Measurements from ENCODE around the gene TCF3.
A peak's percentile ranks its signal among the peaks of the same experiment; 100 is the strongest.
"Not testable (repeated sequence)": the region's sequence is repeated elsewhere in the genome, so short reads cannot be mapped to it uniquely, and the experiment has no call there.

Gene TCF3

GRCh38 chr19:1650650-1651567 is 1.5 kb downstream of the TCF3 start:
- DNase-seq, result peak; percentile 31 to 71 (median 54)

GRCh38 chr19:1649706-1650649 is 2.4 kb downstream of the TCF3 start:
- DNase-seq, result no peak

DNA sequence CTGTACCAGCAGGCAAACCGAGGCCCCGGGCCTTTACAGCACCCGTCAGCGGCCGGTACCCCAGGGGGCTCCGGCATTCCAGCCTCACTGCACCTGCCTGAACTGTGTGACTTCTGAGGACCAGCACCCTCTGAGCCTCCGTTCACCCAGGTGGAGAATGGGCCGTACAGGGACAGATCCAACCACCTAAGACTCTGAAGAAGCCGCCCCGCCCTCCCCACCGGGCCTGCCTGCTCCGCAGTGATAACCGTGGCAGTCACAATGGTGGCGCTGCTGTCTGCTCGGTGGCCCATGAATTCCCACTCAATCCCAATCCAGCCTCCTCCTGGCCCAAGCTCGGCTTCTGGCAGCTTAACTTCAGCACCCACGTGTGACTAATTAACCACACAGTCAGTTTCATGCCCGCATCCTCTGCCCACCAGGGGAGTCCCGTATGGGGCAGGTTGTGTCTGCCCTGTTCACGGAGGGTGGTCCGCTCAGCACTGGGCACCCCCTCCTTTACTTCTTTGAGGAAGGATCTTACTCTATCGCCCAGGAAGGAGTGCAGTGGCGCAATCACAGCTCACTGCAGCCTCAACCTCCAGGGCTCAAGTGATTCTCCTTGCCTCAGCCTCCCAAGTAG is 3.4 kb downstream of the TCF3 start:
- no peak for DNase-seq

- no peak for DNase-seq
Observed at GRCh38 chr19:1648459-1648849, 4.0 kb downstream of the TCF3 start.

DNA sequence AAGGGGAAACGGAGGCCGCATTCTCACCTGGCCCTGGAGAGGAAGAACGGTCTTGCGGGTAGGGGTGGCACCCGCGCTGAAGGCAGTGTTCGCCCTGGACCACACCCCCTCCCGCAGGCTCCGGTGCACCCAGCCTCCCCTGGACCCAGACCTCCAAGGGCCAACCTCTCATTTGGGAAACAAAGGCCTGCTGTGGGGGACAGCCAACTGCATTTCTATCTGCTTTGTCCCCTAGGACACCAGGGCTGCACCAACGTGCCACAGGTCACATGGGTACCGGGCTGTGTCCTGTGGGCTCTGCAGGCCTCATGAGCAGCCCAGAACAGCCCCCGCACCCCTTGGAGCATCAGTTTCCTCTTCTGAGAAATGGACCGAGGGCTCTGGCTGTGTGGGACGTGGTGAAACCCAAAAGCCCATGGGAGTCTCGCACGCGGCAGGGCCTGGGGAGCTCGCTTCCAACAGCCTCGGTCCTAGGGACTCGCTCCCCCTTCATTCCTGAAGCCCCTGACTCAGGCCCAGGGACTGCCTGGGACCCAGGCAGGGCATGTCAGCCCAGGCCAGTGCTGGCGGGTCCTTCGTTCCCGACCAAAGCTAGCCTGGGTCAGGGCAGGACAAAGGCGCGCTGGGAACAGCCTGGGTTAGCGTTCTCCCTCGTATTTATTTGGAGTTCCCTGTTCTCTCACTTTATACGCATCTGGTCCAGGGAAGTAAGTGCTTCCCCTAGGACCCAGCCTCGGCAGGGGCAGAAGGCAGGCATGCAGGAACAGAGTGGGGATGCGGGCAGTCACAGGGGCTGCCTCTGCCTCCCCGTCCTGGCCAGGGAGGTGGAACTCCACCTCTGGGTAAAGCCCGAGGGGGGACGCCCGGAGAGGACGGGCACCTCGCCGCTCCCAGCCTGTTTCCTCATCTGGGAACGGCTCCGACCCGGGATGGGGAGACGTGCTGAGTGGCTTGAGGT is 4.6 kb downstream of the TCF3 start:
- no peak for DNase-seq

DNA sequence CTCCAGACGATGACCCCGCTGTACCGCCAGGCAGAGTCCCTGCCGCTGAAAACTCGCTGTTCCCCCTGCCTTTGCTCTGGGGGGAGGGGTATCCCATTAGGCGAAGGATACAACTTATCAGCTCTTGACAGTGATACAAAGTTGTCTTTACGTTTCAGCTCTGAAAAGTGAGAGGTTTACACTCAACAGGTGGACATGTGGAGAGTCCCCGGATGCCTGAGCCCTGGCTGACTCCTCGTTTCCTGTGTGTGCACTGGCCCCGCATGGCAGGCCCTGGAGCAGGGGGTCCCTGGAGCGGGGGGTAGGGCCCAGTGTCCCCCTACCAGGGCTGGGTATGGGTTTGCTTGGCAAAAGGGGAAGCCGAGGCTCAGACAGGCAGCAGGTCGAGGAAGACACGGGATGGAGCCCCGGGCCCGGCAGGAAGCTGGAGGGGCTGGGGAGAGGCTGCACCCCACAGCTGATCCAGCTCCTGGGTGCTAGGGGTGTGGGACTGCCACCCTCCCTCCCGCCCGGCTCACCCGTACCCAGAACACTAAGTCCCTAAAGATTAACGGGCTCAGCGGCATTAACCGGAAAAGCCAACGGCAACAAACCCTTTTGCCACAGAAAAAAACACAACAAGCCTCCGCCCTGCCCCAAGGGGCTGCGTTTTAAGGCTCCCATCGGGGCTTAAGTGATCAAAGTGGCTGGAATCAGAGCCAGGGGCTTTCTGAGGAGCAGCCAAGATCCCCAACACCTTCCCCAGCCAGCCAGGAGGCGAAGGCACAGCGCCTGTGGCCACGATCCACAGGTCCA is 5.6 kb downstream of the TCF3 start:
- no peak for DNase-seq

DNA sequence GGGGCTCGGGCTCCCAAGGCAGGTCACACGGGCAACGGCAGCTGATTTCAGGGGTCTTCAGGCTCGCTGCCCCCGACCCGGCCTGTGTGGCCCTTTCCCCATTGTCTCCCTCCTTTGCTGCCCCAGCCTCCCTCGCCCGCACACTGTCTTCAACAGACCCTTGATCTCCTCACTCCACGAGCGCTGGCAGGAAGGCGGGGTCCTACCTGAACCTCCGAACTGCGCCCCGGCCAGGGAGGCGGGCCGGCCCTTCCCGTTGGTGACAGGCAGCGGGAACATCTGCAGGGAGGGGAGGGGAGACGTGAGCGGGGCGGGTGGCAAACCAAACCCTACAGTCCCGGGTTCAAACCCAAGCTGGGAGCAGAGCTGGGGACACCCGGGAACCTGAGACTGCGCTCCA is 6.3 kb downstream of the TCF3 start:
- no peak for DNase-seq

GRCh38 chr19:1645299-1645698 is 7.1 kb downstream of the TCF3 start:
- DNase-seq, result no peak

GRCh38 chr19:1644070-1644469 is 8.3 kb downstream of the TCF3 start:
- no peak for DNase-seq

DNA sequence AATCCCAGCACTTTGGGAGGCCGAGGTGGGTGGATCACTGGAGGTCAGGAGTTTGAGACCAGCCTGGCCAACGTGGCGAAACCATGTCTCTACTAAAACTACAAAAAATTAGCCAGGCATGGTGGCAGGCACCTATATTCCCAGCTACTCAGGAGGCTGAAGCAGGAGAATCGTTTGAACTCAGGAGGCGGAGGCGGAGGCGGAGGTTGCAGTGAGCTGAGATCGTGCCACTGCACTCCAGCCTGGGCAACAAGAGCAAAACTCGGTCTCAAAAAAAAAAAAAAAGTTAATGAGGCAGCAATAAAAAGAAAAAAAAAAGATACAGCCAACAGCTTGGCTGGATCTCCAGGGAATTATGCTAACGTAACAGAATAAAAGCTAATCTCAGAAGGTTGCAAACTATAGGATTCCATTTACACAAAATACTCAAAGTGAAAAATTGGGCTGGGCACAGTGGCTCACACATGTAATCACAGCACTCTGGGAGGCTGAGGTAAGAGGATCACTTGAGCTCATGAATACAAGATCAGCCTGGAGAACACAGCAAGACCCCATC is 11.4 kb downstream of the TCF3 start:
- DNase-seq, result not testable (repeated sequence)

DNA sequence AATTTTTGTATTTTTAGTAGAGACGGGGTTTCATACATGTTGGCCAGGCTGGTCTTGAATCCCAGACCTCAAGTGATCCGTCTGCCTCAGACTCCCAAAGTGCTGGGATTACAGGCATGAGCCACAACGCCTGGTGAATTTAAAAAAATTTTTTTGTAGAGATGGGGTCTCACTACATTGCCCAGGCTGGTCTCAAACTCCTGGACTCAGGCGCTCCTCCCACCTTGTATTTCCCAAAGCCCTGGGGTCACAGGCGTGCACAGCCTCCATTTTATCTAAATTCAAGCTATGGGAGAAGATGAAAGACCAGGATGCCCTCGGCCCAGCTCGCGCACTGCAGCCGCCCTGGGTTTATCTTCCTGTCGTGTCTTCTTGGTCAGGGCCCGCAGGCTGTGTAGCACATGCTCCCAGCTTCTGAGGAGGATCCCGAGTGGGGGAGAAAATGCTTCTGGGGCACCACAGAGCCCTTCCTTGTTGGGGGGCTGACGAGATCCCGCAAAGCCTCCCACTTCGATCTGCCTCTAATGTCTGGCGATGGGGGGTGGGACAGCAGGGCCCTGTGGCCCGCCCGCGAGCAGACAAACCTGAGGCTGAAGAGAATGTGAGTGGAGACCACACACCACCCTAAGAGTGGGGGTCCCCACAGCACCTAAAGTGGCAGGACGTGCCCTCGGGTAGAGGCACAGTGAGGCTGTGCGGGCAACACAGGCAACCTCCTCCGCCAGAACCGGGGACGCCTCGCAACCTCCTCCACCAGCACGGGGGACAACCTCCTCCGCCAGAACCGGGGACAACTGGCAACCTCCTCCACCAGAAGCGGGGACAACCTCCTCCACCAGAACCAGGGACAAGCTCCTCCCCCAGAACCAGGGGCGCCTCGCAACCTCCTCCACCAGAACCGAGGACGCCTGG is 15.8 kb downstream of the TCF3 start:
- no peak for DNase-seq

DNA sequence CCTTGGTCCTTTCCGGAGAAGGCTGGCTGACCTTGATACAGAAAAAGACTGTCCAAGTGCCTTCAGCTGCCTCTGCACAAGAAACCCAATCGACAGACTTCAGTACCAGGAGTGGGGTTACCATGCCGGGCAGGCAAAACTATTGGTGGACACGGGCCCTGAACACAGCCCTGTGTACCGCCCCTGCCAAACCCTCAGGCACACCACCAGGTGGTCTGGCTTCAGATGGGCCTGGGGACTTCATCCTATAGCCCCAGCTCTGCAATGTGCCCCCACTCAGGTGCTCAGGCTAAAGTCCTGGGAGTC is 17.5 kb downstream of the TCF3 start:
- no peak for DNase-seq

DNA sequence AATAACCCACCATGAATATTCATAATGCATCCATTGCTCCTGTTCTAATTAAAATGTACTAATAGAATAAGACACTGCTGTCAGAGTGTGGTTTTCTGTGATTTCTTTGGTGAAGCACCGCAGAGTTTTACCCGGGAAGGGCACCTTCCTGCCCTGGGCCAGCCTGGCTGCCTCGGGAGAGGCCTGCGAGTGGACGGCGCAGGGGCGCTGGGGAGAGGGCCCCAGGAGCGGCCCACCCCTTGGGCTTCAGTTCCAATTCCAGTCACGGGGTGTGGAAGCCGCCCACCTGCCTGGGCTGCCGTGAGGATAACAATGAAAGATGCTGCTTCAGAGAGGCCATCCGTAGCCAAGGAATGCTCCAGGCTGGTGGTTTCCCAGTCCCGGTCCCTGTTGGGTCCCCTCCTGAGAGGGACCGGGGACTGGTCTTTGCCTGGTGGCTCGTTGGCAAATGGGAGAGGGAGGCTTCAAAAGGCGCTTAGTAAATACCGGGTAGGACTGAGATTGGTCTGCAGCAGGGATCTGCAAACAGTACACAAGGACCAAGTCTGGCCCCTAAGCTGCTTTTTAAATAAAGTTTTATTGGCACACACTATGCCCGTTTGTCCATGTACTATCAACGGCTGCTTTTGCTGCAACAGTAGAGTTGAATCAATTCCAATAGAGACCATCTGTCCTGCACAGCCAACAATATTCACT is 18.0 kb downstream of the TCF3 start:
- no peak for DNase-seq

DNA sequence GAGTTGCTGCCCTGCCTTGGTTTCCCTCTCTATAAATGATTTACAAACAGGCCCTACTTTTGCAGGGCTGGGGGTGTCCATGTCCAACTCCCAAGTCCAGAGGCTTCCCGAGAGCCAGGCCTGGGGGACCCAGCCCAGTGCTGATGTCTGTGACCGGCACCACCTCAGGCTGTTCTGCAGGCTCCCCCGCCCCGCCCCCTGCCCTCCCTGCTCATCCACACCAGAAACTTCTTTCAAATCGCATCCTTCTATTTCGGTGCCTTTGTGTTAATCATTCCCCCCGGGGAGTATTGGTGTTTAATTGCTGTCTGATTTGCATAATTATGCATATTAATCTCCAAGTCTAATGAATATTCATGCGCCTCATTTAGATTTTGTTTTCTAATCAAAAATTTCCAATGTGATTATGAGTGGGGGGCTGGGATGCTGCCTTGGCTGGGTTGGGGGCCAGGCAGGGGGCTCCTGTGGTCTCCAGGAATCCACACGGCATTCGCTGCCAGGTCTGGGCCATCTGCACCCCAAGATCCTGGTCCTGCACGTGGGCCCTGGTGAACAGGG is 19.1 kb downstream of the TCF3 start:
- no peak for DNase-seq

- no peak for DNase-seq
Observed at GRCh38 chr19:1632462-1633268, 19.8 kb downstream of the TCF3 start.

GRCh38 chr19:1631557-1632100 is 20.8 kb downstream of the TCF3 start:
- no peak for DNase-seq

DNA sequence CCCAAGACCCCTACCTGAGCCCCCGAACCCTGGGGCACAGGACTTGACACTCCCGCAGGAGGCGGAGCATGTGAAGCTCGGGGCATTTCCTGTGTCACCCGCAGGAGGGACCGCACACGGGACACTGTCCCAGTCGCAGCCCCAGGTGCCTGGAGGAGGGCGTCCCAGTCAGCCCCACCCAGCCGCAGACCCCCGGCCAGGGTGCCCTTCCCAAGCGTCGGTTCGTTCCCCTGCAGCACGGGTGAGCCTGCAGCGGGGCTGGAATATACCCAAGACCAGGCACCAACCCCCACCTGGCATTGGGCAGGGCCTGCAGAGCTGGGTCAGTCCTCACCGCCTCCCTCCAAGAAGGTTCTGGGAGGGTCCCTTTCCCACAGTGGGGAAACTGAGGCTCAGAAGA is 21.6 kb downstream of the TCF3 start:
- DNase-seq, result no peak

- no peak for DNase-seq
Observed at GRCh38 chr19:1630012-1630411, 22.4 kb downstream of the TCF3 start.

Data from T-helper 2 cell (primary cell).